H1 (cell line): ENCODE measurements around the gene SNAPC2. TPM values are rescaled to one million over a fixed set of nuclear protein-coding genes. Genes with fewer than 3 reads are reported as not detected.

Experiments used
- ASH2L ChIP-seq: fragments of 200-600, 300-600 bp; sonication (generic); IDR thresholded peaks from one replicate; pipeline ENCODE4 v1.7.1; 2017; ENCODE audit warnings: low read length
- CEBPB ChIP-seq: IDR thresholded peaks from 2 replicates; pipeline ENCODE4 v1.6.1; 2012; ENCODE audit warnings: low read depth, low read length
- CHD2 ChIP-seq: IDR thresholded peaks from 2 replicates; pipeline ENCODE4 v1.6.1; 2012; ENCODE audit warnings: low read length, improper control_type of control experiment
- CTBP2 ChIP-seq: IDR thresholded peaks from 2 replicates; pipeline ENCODE4 v1.7.0; 2011; ENCODE audit warnings: borderline replicate concordance, mild to moderate bottlenecking, moderate library complexity, mixed read lengths, low read length; ENCODE audit not compliant: insufficient read depth, insufficient read length
- GABPA ChIP-seq: IDR thresholded peaks from 2 replicates; pipeline ENCODE4 v1.6.1; 2011; ENCODE audit warnings: mild to moderate bottlenecking, low read length, moderate library complexity, borderline replicate concordance; ENCODE audit not compliant: insufficient read depth
- MAFK ChIP-seq: IDR thresholded peaks from 2 replicates; pipeline ENCODE4 v1.6.1; 2012; ENCODE audit warnings: low read depth, mild to moderate bottlenecking, improper control_type of control experiment, low read length
- SP2 ChIP-seq: IDR thresholded peaks from 2 replicates; pipeline ENCODE4 v1.6.1; 2012; ENCODE audit warnings: mild to moderate bottlenecking, low read length, inconsistent platforms
- SP4 ChIP-seq: IDR thresholded peaks from 2 replicates; pipeline ENCODE4 v1.6.1; 2012; ENCODE audit warnings: low read length, inconsistent platforms
- TAF1 ChIP-seq: IDR thresholded peaks from 2 replicates; pipeline ENCODE4 v1.6.1; 2011; ENCODE audit warnings: mild to moderate bottlenecking, low read depth, low read length
- polyA plus RNA-seq, 7 experiments: library from polyadenylated mRNA; depleted of rRNA in 3 of 7; stranded (reverse) in 5 of 7; unstranded in 2 of 7; fragments of >200 nt in 5 of 7; fragments of 200-250 nt in 2 of 7; gene quantifications; 1 replicate in 5 of 7; 2 replicates in 1 of 7; 4 replicates in 1 of 7; pipeline versions ENCODE4 v1.2.1 to v1.2.3, GENCODE V29; 2011 to 2013; ENCODE audit warnings: missing spikeins in 2 of 7, mixed read lengths in 2 of 7
- total RNA-seq: library from RNA; stranded (reverse); fragmentation: NEBNext Ultra II Directional; extraction: Animal tissue kit (Norgen Biotek cat#: 25700); gene quantifications from 2 replicates; pipeline ENCODE4 v1.2.1, GENCODE V29; 2021
- TF ChIP-seq, protein P1 (sequence below): fragments of 300-600 bp; sonication (generic); IDR thresholded peaks from 2 replicates; pipeline ENCODE4 v1.7.1; 2012; ENCODE audit warnings: low read length, moderate library complexity, mild to moderate bottlenecking, inconsistent platforms; ENCODE audit not compliant: insufficient replicate concordance

The SNAPC2 gene
- total and polyA plus RNA-seq, 2 of the 8 experiments (the other 6 are each of a cell fraction or from before 2014, with no cell fraction given) = 18.2 to 20.3 TPM

DNA sequence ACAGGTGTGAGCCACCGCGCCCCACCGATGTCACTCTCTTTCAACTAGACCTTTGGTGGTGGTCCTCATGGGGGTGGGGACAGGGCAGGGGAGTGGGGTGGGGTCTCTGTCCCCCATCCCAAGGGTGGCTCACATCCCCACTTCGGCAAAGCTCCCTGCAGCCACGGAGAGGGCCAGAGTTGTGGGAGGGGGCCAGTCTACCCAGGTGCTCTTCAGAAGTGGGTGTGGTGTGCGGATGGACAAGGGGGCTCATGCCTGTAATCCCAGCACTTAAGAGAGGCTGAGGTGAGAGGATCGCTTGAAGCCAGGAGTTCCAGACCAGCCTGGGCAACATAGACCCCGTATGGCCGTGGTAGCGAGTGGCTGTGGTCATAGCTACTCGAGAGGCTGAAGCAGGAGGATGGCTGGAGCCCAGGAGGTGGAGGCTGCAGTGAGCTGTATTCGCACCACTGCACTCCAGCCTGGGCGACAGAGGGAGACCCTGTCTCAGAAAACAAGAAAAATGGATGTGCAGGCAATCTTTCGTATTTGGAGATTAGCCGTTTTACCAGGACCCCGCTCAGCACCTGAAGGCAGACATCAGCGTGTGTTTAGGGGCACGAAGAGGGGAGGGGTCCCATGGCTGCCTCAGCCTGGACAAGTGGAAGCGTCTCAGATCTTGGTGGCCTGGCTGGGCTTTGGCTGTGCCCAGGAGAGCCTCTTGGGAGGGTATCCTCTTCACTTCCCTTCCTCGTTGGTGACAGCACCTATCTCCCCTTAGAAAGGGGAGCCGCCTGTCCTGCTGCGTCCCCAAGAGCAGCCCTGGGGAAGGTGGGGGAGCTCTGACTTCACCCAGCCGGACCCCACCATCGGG lies 4.7 kb upstream of the SNAPC2 start (continued):
- TF ChIP-seq, protein P1, sequence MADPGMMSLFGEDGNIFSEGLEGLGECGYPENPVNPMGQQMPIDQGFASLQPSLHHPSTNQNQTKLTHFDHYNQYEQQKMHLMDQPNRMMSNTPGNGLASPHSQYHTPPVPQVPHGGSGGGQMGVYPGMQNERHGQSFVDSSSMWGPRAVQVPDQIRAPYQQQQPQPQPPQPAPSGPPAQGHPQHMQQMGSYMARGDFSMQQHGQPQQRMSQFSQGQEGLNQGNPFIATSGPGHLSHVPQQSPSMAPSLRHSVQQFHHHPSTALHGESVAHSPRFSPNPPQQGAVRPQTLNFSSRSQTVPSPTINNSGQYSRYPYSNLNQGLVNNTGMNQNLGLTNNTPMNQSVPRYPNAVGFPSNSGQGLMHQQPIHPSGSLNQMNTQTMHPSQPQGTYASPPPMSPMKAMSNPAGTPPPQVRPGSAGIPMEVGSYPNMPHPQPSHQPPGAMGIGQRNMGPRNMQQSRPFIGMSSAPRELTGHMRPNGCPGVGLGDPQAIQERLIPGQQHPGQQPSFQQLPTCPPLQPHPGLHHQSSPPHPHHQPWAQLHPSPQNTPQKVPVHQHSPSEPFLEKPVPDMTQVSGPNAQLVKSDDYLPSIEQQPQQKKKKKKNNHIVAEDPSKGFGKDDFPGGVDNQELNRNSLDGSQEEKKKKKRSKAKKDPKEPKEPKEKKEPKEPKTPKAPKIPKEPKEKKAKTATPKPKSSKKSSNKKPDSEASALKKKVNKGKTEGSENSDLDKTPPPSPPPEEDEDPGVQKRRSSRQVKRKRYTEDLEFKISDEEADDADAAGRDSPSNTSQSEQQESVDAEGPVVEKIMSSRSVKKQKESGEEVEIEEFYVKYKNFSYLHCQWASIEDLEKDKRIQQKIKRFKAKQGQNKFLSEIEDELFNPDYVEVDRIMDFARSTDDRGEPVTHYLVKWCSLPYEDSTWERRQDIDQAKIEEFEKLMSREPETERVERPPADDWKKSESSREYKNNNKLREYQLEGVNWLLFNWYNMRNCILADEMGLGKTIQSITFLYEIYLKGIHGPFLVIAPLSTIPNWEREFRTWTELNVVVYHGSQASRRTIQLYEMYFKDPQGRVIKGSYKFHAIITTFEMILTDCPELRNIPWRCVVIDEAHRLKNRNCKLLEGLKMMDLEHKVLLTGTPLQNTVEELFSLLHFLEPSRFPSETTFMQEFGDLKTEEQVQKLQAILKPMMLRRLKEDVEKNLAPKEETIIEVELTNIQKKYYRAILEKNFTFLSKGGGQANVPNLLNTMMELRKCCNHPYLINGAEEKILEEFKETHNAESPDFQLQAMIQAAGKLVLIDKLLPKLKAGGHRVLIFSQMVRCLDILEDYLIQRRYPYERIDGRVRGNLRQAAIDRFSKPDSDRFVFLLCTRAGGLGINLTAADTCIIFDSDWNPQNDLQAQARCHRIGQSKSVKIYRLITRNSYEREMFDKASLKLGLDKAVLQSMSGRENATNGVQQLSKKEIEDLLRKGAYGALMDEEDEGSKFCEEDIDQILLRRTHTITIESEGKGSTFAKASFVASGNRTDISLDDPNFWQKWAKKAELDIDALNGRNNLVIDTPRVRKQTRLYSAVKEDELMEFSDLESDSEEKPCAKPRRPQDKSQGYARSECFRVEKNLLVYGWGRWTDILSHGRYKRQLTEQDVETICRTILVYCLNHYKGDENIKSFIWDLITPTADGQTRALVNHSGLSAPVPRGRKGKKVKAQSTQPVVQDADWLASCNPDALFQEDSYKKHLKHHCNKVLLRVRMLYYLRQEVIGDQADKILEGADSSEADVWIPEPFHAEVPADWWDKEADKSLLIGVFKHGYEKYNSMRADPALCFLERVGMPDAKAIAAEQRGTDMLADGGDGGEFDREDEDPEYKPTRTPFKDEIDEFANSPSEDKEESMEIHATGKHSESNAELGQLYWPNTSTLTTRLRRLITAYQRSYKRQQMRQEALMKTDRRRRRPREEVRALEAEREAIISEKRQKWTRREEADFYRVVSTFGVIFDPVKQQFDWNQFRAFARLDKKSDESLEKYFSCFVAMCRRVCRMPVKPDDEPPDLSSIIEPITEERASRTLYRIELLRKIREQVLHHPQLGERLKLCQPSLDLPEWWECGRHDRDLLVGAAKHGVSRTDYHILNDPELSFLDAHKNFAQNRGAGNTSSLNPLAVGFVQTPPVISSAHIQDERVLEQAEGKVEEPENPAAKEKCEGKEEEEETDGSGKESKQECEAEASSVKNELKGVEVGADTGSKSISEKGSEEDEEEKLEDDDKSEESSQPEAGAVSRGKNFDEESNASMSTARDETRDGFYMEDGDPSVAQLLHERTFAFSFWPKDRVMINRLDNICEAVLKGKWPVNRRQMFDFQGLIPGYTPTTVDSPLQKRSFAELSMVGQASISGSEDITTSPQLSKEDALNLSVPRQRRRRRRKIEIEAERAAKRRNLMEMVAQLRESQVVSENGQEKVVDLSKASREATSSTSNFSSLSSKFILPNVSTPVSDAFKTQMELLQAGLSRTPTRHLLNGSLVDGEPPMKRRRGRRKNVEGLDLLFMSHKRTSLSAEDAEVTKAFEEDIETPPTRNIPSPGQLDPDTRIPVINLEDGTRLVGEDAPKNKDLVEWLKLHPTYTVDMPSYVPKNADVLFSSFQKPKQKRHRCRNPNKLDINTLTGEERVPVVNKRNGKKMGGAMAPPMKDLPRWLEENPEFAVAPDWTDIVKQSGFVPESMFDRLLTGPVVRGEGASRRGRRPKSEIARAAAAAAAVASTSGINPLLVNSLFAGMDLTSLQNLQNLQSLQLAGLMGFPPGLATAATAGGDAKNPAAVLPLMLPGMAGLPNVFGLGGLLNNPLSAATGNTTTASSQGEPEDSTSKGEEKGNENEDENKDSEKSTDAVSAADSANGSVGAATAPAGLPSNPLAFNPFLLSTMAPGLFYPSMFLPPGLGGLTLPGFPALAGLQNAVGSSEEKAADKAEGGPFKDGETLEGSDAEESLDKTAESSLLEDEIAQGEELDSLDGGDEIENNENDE = no peak
- TF ChIP-seq CEBPB (no peak), TAF1 (no peak), SP2 (no peak), GABPA (no peak; the same call in 1 of the 2 replicates), SP4 (no peak), ASH2L (no peak), CHD2 (no peak), MAFK (no peak), CTBP2 (no peak)
